Measurements from ENCODE around the gene IQCC.

The IQCC gene

GRCh38 chr1:32179193-32179442 is 26.4 kb upstream of the IQCC start:
- TF ChIP-seq POLR2AphosphoS5 (IDR thresholded peaks at IDR 0.05; ENCODE audit: low read depth) (no peak), SPI1 (IDR thresholded peaks at IDR 0.05; ENCODE audit: borderline replicate concordance, low read depth) (no peak), CTCF (IDR thresholded peaks at IDR 0.05; ENCODE audit: insufficient read depth, low read length) (no peak), GABPA (IDR thresholded peaks at IDR 0.05; ENCODE audit: low read depth) (no peak), REST (IDR thresholded peaks at IDR 0.05; ENCODE audit: insufficient replicate concordance, low read depth) (no peak)
- no peak for DNase-seq (ENCODE audit: low read depth in 1 of 2, low spot score in 1 of 2)
- peak overlapping the region; percentile 87 for H3K27ac ChIP-seq (replicated peaks)
- peak overlapping the region; percentile 82 for H3K4me3 ChIP-seq (replicated peaks; ENCODE audit: insufficient read depth, low read length)
- H3K27me3 ChIP-seq (ENCODE audit: insufficient read depth, poor library complexity, severe bottlenecking) = no peaks in the 10 kb centered on the region

- peak within 1 kb of the TSS; percentile 82 for H3K4me3 ChIP-seq (replicated peaks; ENCODE audit: insufficient read depth, low read length)
- H3K27me3 ChIP-seq (ENCODE audit: insufficient read depth, poor library complexity, severe bottlenecking) = no peaks in the 10 kb centered on the region
- peak; percentile 93 for TF ChIP-seq POLR2AphosphoS5 (IDR thresholded peaks at IDR 0.05; ENCODE audit: low read depth)
- no peak for TF ChIP-seq CTCF (IDR thresholded peaks at IDR 0.05; ENCODE audit: insufficient read depth, low read length)
- peak; percentile 64 for TF ChIP-seq REST (IDR thresholded peaks at IDR 0.05; ENCODE audit: insufficient replicate concordance, low read depth)
- TF ChIP-seq GABPA (IDR thresholded peaks at IDR 0.05; ENCODE audit: low read depth) = 0 out of 2 replicates have a peak, but pooled peaks have one; percentile 47
- TF ChIP-seq SPI1 (IDR thresholded peaks at IDR 0.05; ENCODE audit: borderline replicate concordance, low read depth) = no peak; the same call in 1 of the 2 replicates
- peak within 1 kb of the TSS; percentile 87 for H3K27ac ChIP-seq (replicated peaks)
- peak; percentile 87 to 94 for DNase-seq (ENCODE audit: low read depth in 1 of 2, low spot score in 1 of 2)
These were observed 25.9 kb upstream of the IQCC start, which contains the start of gene TXLNA for GRCh38 chr1:32179443-32180185. TXLNA (plus strand) TSS chr1:32179675; CDS start chr1:32180346, 671 bp downstream.

- Histone ChIP-seq H3K4me3 (replicated peaks; ENCODE audit: insufficient read depth, low read length) (peak overlapping the region; percentile 82), H3K27me3 (ENCODE audit: insufficient read depth, poor library complexity, severe bottlenecking) (no peaks in the 10 kb centered on the region), H3K27ac (replicated peaks) (peak overlapping the region; percentile 87)
- no peak for TF ChIP-seq CTCF (IDR thresholded peaks at IDR 0.05; ENCODE audit: insufficient read depth, low read length)
- TF ChIP-seq REST (IDR thresholded peaks at IDR 0.05; ENCODE audit: insufficient replicate concordance, low read depth) = no peak
- no peak for TF ChIP-seq GABPA (IDR thresholded peaks at IDR 0.05; ENCODE audit: low read depth)
- no peak for TF ChIP-seq POLR2AphosphoS5 (IDR thresholded peaks at IDR 0.05; ENCODE audit: low read depth)
- no peak for TF ChIP-seq SPI1 (IDR thresholded peaks at IDR 0.05; ENCODE audit: borderline replicate concordance, low read depth)
- peak; percentile 39 to 43 for DNase-seq (ENCODE audit: low read depth in 1 of 2, low spot score in 1 of 2)
These were observed 25.0 kb upstream of the IQCC start for GRCh38 chr1:32180186-32181060.

Measured in HL-60 (cell line).